Neural progenitor cell (in vitro differentiated cells): Measurements from ENCODE around the gene POLE. TPM values are rescaled to one million over a fixed set of nuclear protein-coding genes. Genes with fewer than 3 reads are reported as not detected.

ENCODE experiments used
- DNase-seq: peaks from one replicate; pipeline ENCODE4 v3.0.0-alpha.2; 2016; ENCODE audit warnings: low spot score
- H2AFZ ChIP-seq: fragments of 200-600 bp; sonication (generic); replicated peaks from 2 replicates; pipeline ENCODE4 v1.6.1; 2016; ENCODE audit warnings: antibody characterized with exemption
- H3F3A ChIP-seq: fragments of 200-600 bp; sonication (generic); 2 replicates; pipeline ENCODE4 v1.6.1; 2016; ENCODE audit warnings: antibody characterized with exemption, low read depth
- H3K27ac ChIP-seq: fragments of 200-600 bp; sonication (generic); 2 replicates; pipeline ENCODE4 v1.5.1; 2016; ENCODE audit warnings: mild to moderate bottlenecking
- H3K27me3 ChIP-seq: fragments of 200-600 bp; sonication (generic); 2 replicates; pipeline ENCODE4 v1.6.1; 2016; ENCODE audit warnings: mild to moderate bottlenecking, moderate library complexity
- H3K36me3 ChIP-seq: fragments of 200-600 bp; sonication (generic); 2 replicates; pipeline ENCODE4 v1.5.1; 2016
- H3K4me1 ChIP-seq: fragments of 200-600 bp; sonication (generic); 2 replicates; pipeline ENCODE4 v1.6.1; 2016; ENCODE audit warnings: mixed run types
- H3K4me2 ChIP-seq: fragments of 200-600 bp; sonication (generic); 2 replicates; pipeline ENCODE4 v1.6.1; 2016
- H3K4me3 ChIP-seq: fragments of 200-600 bp; sonication (generic); 2 replicates; pipeline ENCODE4 v1.5.1; 2016
- H3K79me2 ChIP-seq: fragments of 200-600 bp; sonication (generic); 2 replicates; pipeline ENCODE4 v1.6.1; 2016; ENCODE audit warnings: low read depth
- H3K9ac ChIP-seq: fragments of 200-600 bp; sonication (generic); 2 replicates; pipeline ENCODE4 v1.6.1; 2016
- H3K9me3 ChIP-seq: fragments of 200-600 bp; sonication (generic); 2 replicates; pipeline ENCODE4 v1.5.1; 2016; ENCODE audit warnings: low read depth
- H4K20me1 ChIP-seq: fragments of 200-600 bp; sonication (generic); 2 replicates; pipeline ENCODE4 v1.6.1; 2016; ENCODE audit warnings: low read depth
- H3K27ac Mint-ChIP-seq: 3 replicates; pipeline ENCODE4 v1.8.0; 2021; ENCODE audit warnings: mixed read lengths
- H3K27me3 Mint-ChIP-seq: 2 replicates; pipeline ENCODE4 v1.8.0; 2022; ENCODE audit warnings: low read depth, mild to moderate bottlenecking, inconsistent platforms, moderate library complexity, mixed read lengths; ENCODE audit not compliant: insufficient read depth
- H3K36me3 Mint-ChIP-seq: 3 replicates; pipeline ENCODE4 v1.8.0; 2021; ENCODE audit warnings: mixed read lengths
- H3K4me1 Mint-ChIP-seq: 3 replicates; pipeline ENCODE4 v1.8.0; 2021; ENCODE audit warnings: mixed read lengths
- H3K4me3 Mint-ChIP-seq: 3 replicates; pipeline ENCODE4 v1.8.0; 2021; ENCODE audit warnings: mild to moderate bottlenecking, moderate library complexity, mixed read lengths
- H3K9me3 Mint-ChIP-seq: 3 replicates; pipeline ENCODE4 v1.8.0; 2020; ENCODE audit warnings: mixed read lengths
- CTCF ChIP-seq: fragments of 200-600 bp; sonication (generic); IDR thresholded peaks from 2 replicates; pipeline ENCODE4 v1.5.1; 2017; ENCODE audit warnings: antibody characterized with exemption, mild to moderate bottlenecking
- EZH2 ChIP-seq: fragments of 200-600 bp; sonication (generic); IDR thresholded peaks from 2 replicates; pipeline ENCODE4 v1.6.1; 2017; ENCODE audit warnings: antibody characterized with exemption, mild to moderate bottlenecking, moderate library complexity
- EZH2phosphoT487 ChIP-seq: fragments of 200-600 bp; sonication (generic); IDR thresholded peaks from 2 replicates; pipeline ENCODE4 v1.6.1; 2017; ENCODE audit warnings: antibody characterized with exemption
- total RNA-seq: library from RNA; depleted of rRNA; stranded (reverse); fragments of >200 nt; gene quantifications from 2 replicates; pipeline ENCODE4 v1.2.3, GENCODE V29; 2015; ENCODE audit warnings: low replicate concordance

POLE gene
- total RNA-seq, 1 donor from 2014 or later: 46.8 TPM

GRCh38 chr12:132597333-132598316 lies 89.5 kb downstream of the POLE start:
- H3K4me1 Mint-ChIP-seq: peaks cover 41% of the 10 kb centered on the region
- Histone ChIP-seq H3K27ac (no peak overlapping the region), H3K4me3 (peak overlapping the region; percentile 61), H3K4me2 (no peak overlapping the region), H3K9ac (no peak overlapping the region), H3K36me3 (no peaks in the 10 kb centered on the region), H3K79me2 (no peaks in the 10 kb centered on the region), H4K20me1 (peaks cover 4% of the 10 kb centered on the region), H3K27me3 (peaks cover 92% of the 10 kb centered on the region), H3K9me3 (no peaks in the 10 kb centered on the region), H2AFZ (no peak overlapping the region), H3K4me1 (peaks cover under 1% of the 10 kb centered on the region), H3F3A (peaks cover 14% of the 10 kb centered on the region)
- H3K27ac Mint-ChIP-seq: no peak overlapping the region
- TF ChIP-seq EZH2: no peak
- no peak for TF ChIP-seq CTCF
- TF ChIP-seq EZH2phosphoT487: no peak
- H3K9me3 Mint-ChIP-seq: peaks cover 4% of the 10 kb centered on the region
- peak; percentile 76 for DNase-seq
- peak overlapping the region; percentile 73 for H3K4me3 Mint-ChIP-seq
- peaks cover 12% of the 10 kb centered on the region for H3K27me3 Mint-ChIP-seq
- no peaks in the 10 kb centered on the region for H3K36me3 Mint-ChIP-seq

GRCh38 chr12:132596016-132596415 lies 91.1 kb downstream of the POLE start:
- no peak for TF ChIP-seq CTCF
- TF ChIP-seq EZH2phosphoT487: no peak
- no peak for TF ChIP-seq EZH2
- peaks cover 92% of the 10 kb centered on the region for H3K27me3 ChIP-seq

GRCh38 chr12:132595183-132595582 lies 92.0 kb downstream of the POLE start:
- H3K4me2 ChIP-seq: no peak overlapping the region
- peaks cover 14% of the 10 kb centered on the region for H3F3A ChIP-seq
- H3K9me3 Mint-ChIP-seq: peaks cover 2% of the 10 kb centered on the region
- no peaks in the 10 kb centered on the region for H3K36me3 ChIP-seq
- DNase-seq: no peak
- TF ChIP-seq CTCF (no peak), EZH2 (no peak), EZH2phosphoT487 (no peak)
- peaks cover 4% of the 10 kb centered on the region for H4K20me1 ChIP-seq
- H3K4me1 Mint-ChIP-seq: peaks cover 25% of the 10 kb centered on the region
- H3K79me2 ChIP-seq: no peaks in the 10 kb centered on the region
- H3K27ac Mint-ChIP-seq: no peak overlapping the region
- H2AFZ ChIP-seq: no peak overlapping the region
- no peaks in the 10 kb centered on the region for H3K4me1 ChIP-seq
- peaks cover 13% of the 10 kb centered on the region for H3K27me3 Mint-ChIP-seq
- H3K9ac ChIP-seq: no peak overlapping the region
- H3K27me3 ChIP-seq: peaks cover 92% of the 10 kb centered on the region
- H3K4me3 Mint-ChIP-seq: no peak overlapping the region
- no peak overlapping the region for H3K27ac ChIP-seq
- no peak overlapping the region for H3K4me3 ChIP-seq
- no peaks in the 10 kb centered on the region for H3K9me3 ChIP-seq
- H3K36me3 Mint-ChIP-seq: no peaks in the 10 kb centered on the region

More at GRCh38 chr12:132596016-132596415, 91.1 kb downstream of the POLE start:
- Histone ChIP-seq H3K4me1 (no peaks in the 10 kb centered on the region), H3K27ac (no peak overlapping the region), H4K20me1 (peaks cover 4% of the 10 kb centered on the region), H3K4me3 (no peak overlapping the region), H2AFZ (no peak overlapping the region), H3K9me3 (no peaks in the 10 kb centered on the region), H3K36me3 (no peaks in the 10 kb centered on the region), H3K9ac (no peak overlapping the region), H3F3A (peaks cover 14% of the 10 kb centered on the region), H3K4me2 (no peak overlapping the region), H3K79me2 (no peaks in the 10 kb centered on the region)
- H3K4me3 Mint-ChIP-seq: peak overlapping the region; percentile 73
- no peak for DNase-seq
- H3K36me3 Mint-ChIP-seq: no peaks in the 10 kb centered on the region
- H3K9me3 Mint-ChIP-seq: peaks cover 2% of the 10 kb centered on the region
- peaks cover 12% of the 10 kb centered on the region for H3K27me3 Mint-ChIP-seq
- peaks cover 32% of the 10 kb centered on the region for H3K4me1 Mint-ChIP-seq
- H3K27ac Mint-ChIP-seq: no peak overlapping the region
